ENCODE data around the gene HDAC9.

GRCh38 chr7:18948521-18948920, 453.0 kb downstream of the HDAC9 start:
- TF ChIP-seq, protein P1, sequence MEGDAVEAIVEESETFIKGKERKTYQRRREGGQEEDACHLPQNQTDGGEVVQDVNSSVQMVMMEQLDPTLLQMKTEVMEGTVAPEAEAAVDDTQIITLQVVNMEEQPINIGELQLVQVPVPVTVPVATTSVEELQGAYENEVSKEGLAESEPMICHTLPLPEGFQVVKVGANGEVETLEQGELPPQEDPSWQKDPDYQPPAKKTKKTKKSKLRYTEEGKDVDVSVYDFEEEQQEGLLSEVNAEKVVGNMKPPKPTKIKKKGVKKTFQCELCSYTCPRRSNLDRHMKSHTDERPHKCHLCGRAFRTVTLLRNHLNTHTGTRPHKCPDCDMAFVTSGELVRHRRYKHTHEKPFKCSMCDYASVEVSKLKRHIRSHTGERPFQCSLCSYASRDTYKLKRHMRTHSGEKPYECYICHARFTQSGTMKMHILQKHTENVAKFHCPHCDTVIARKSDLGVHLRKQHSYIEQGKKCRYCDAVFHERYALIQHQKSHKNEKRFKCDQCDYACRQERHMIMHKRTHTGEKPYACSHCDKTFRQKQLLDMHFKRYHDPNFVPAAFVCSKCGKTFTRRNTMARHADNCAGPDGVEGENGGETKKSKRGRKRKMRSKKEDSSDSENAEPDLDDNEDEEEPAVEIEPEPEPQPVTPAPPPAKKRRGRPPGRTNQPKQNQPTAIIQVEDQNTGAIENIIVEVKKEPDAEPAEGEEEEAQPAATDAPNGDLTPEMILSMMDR (conservative IDR thresholded peaks at IDR 0.05; ENCODE audit: low read length) = no peak
- no peak for TF ChIP-seq EZH2phosphoT487 (IDR thresholded peaks at IDR 0.05; ENCODE audit: borderline replicate concordance)

Data from Loucy (cell line).